ENCODE measurements around the gene SLC4A8.

Gene SLC4A8

DNA sequence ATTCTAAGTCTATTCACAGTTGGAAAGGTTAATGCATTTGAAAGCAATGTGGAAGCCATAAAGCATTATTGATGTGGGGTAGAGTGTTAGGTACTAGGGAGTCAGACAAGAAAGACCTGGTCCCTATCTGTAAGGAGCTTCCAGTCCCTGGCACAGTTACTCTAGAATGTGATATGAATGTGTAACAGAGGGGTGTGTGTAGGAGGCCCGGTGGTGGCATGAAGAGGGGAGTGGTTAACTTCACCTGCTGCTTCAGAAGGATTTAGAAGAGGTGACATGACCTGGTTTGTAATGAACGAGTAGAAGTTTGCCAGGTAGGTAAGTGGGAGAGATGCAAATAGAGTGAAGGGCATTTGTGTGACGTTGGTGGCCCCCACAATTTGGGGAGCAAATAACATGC is 18.3 kb upstream of the SLC4A8 start:
- WGBS, 2 experiments = 88 to 89% methylated on average over 3 of the region's 3 CpGs

DNA sequence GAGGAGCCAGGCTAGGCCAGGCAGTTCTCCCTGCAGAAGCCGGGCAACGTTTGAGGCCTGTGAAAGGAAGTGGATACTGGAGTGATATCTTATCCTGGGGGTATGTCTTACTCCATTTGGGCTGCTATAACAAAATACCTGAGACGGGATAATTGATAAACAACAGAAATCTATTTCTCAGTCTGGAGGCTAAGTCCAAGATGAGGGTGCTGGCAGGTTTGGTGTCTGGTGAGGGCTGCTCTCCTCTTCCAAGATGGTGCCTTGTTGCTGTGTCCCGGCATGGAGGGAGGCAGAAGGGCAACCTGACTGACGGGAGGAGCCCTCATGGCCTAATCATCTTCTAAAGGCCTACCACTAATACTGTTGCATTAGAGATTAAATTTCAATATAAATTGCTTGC is 17.8 kb upstream of the SLC4A8 start:
- Histone ChIP-seq H3K4me3 (ENCODE audit: insufficient read depth, low read depth, low read length) (no peak overlapping the region), H3K36me3 (ENCODE audit: control insufficient read depth, insufficient read depth, low read length) (no peaks in the 10 kb centered on the region), H3K27ac (ENCODE audit: insufficient read depth, low read depth, low read length, poor library complexity, severe bottlenecking) (no peak overlapping the region), H3K9me3 (ENCODE audit: control insufficient read depth, low read length) (no peaks in the 10 kb centered on the region), H3K27me3 (ENCODE audit: control insufficient read depth, insufficient read depth, low read length, poor library complexity, severe bottlenecking) (no peaks in the 10 kb centered on the region), H3K4me1 (ENCODE audit: control insufficient read depth, insufficient read depth, low read length) (no peaks in the 10 kb centered on the region)
- 87 to 93% methylated on average over 4 to 5 of the region's 5 CpGs for WGBS, 2 experiments

More for the DNA sequence above, 18.3 kb upstream of the SLC4A8 start:
- Histone ChIP-seq H3K27ac (ENCODE audit: insufficient read depth, low read depth, low read length, poor library complexity, severe bottlenecking) (no peak overlapping the region), H3K4me1 (ENCODE audit: control insufficient read depth, insufficient read depth, low read length) (no peaks in the 10 kb centered on the region), H3K9me3 (ENCODE audit: control insufficient read depth, low read length) (no peaks in the 10 kb centered on the region), H3K27me3 (ENCODE audit: control insufficient read depth, insufficient read depth, low read length, poor library complexity, severe bottlenecking) (no peaks in the 10 kb centered on the region), H3K4me3 (ENCODE audit: insufficient read depth, low read depth, low read length) (no peak overlapping the region), H3K36me3 (ENCODE audit: control insufficient read depth, insufficient read depth, low read length) (no peaks in the 10 kb centered on the region)

DNA sequence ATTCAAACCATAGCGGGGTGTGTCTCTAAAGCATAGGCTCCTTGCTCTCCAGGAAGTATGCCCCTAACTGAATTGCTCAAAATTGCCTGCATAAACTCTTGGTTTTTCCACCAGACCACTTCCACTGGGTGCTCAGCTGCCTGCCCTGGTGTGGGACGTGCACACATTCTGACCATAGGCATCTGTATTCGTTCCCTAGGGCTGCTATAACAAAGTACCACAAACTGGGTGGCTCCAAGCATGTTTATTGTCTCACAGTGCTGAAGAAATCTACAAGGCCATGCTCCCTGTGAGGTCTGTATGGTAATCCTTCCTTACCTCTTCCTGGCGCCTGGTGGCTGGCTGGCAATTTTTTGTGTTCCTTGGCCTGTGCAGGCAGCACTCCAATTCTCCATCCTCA is 17.0 kb upstream of the SLC4A8 start:
- Histone ChIP-seq H3K36me3 (ENCODE audit: control insufficient read depth, insufficient read depth, low read length) (no peaks in the 10 kb centered on the region), H3K9me3 (ENCODE audit: control insufficient read depth, low read length) (no peaks in the 10 kb centered on the region), H3K27me3 (ENCODE audit: control insufficient read depth, insufficient read depth, low read length, poor library complexity, severe bottlenecking) (no peaks in the 10 kb centered on the region), H3K27ac (ENCODE audit: insufficient read depth, low read depth, low read length, poor library complexity, severe bottlenecking) (no peak overlapping the region), H3K4me3 (ENCODE audit: insufficient read depth, low read depth, low read length) (no peak overlapping the region), H3K4me1 (ENCODE audit: control insufficient read depth, insufficient read depth, low read length) (no peaks in the 10 kb centered on the region)
- 62 to 63% methylated on average over 4 of the region's 4 CpGs for WGBS, 2 experiments

DNA sequence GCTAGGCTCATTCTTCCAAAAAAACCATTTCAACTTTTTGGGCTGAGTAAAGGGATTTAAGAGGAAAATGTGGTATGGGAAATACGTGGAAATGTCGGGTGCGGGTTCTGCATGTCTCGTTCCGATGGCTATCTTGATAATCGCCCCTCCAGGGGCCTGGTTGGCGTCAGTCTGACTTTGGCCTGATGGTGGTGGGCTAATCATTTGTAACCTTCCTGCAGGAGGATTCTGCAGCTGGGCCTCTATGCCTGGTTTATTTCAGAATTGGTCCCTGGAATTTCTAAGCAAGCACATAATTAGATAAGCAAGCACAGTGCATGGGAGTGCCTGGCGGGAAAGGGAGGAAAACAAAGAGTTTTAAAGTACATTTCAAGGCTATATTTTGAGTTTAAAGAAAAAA is 14.8 kb upstream of the SLC4A8 start:
- 93 to 94% methylated on average over 8 of the region's 8 CpGs for WGBS, 2 experiments
- no peaks in the 10 kb centered on the region for H3K4me1 ChIP-seq (ENCODE audit: control insufficient read depth, insufficient read depth, low read length)
- no peaks in the 10 kb centered on the region for H3K27me3 ChIP-seq (ENCODE audit: control insufficient read depth, insufficient read depth, low read length, poor library complexity, severe bottlenecking)
- H3K27ac ChIP-seq (ENCODE audit: insufficient read depth, low read depth, low read length, poor library complexity, severe bottlenecking) = no peak overlapping the region
- H3K4me3 ChIP-seq (ENCODE audit: insufficient read depth, low read depth, low read length) = no peak overlapping the region
- H3K36me3 ChIP-seq (ENCODE audit: control insufficient read depth, insufficient read depth, low read length) = no peaks in the 10 kb centered on the region
- H3K9me3 ChIP-seq (ENCODE audit: control insufficient read depth, low read length) = no peaks in the 10 kb centered on the region

DNA sequence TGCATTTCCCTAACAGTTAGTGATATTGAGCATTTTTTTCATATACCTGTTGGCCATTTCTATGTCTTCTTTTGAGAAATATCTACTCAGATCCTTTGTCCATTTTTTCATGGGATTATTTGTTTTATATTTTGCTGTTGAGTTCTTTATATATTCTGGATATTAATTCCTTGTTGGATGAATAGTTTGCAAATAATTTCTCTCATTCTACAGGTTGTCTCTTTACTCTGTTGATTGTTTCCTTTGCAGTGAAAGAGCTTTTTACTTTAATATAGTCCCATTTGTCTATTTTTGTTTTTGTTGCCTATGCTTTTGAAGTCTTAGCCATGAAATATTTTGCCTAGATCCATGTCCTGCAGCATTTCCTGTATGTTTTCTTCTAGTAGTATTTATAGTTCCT is 11.5 kb upstream of the SLC4A8 start:
- H3K27me3 ChIP-seq (ENCODE audit: control insufficient read depth, insufficient read depth, low read length, poor library complexity, severe bottlenecking) = no peaks in the 10 kb centered on the region
- no peak overlapping the region for H3K4me3 ChIP-seq (ENCODE audit: insufficient read depth, low read depth, low read length)
- H3K4me1 ChIP-seq (ENCODE audit: control insufficient read depth, insufficient read depth, low read length) = no peaks in the 10 kb centered on the region
- H3K36me3 ChIP-seq (ENCODE audit: control insufficient read depth, insufficient read depth, low read length) = no peaks in the 10 kb centered on the region
- H3K27ac ChIP-seq (ENCODE audit: insufficient read depth, low read depth, low read length, poor library complexity, severe bottlenecking) = no peak overlapping the region
- no peaks in the 10 kb centered on the region for H3K9me3 ChIP-seq (ENCODE audit: control insufficient read depth, low read length)

DNA sequence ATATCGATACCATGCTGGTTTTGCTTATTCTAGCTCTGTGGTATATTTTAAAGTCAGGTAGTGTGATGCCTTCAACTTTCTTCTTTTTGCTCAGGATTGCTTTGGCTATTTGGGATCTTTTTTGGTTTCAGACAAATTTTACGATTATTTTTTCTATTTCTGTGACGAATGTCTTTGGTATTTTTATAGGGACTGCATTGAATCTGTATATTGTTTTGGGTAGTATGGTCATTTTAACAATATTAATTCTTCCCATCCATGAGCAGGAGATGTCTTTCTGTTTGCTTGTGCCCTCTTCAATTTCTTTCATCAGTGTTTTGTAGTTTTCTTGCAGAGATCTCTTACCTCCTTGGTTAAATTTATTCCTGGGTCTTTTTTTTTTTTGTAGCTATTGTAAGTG is 10.8 kb upstream of the SLC4A8 start:
- Histone ChIP-seq H3K4me1 (ENCODE audit: control insufficient read depth, insufficient read depth, low read length) (no peaks in the 10 kb centered on the region), H3K4me3 (ENCODE audit: insufficient read depth, low read depth, low read length) (no peak overlapping the region), H3K27me3 (ENCODE audit: control insufficient read depth, insufficient read depth, low read length, poor library complexity, severe bottlenecking) (no peaks in the 10 kb centered on the region), H3K9me3 (ENCODE audit: control insufficient read depth, low read length) (no peaks in the 10 kb centered on the region), H3K36me3 (ENCODE audit: control insufficient read depth, insufficient read depth, low read length) (no peaks in the 10 kb centered on the region), H3K27ac (ENCODE audit: insufficient read depth, low read depth, low read length, poor library complexity, severe bottlenecking) (no peak overlapping the region)
- WGBS, 2 experiments = 86 to 96% methylated on average over 1 to 3 of the region's 3 CpGs

DNA sequence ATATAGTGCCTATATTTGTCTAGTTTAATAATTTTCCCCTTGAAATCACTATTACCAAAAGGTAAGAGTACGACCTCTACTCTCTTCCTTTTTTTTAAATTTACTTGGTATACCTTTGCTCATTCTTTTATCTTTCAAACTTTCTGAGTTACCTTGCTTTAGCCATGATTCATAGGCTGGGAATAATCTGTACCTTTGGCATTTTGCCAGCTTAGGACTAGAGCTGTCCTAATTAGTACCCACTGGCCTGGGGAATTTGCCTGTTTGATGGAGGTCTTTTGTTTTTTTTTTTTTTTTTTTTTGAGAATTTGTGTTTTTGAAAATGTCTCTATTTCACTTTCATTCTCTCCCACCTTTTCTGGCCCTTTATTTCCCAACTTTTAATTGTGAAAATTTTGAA is 8.7 kb upstream of the SLC4A8 start:
- Histone ChIP-seq H3K27ac (ENCODE audit: insufficient read depth, low read depth, low read length, poor library complexity, severe bottlenecking) (no peak overlapping the region), H3K36me3 (ENCODE audit: control insufficient read depth, insufficient read depth, low read length) (no peaks in the 10 kb centered on the region), H3K9me3 (ENCODE audit: control insufficient read depth, low read length) (no peaks in the 10 kb centered on the region), H3K4me1 (ENCODE audit: control insufficient read depth, insufficient read depth, low read length) (peaks cover 10% of the 10 kb centered on the region), H3K27me3 (ENCODE audit: control insufficient read depth, insufficient read depth, low read length, poor library complexity, severe bottlenecking) (no peaks in the 10 kb centered on the region), H3K4me3 (ENCODE audit: insufficient read depth, low read depth, low read length) (no peak overlapping the region)
- 86 to 100% methylated on average over 1 of the region's 1 CpG for WGBS, 2 experiments

DNA sequence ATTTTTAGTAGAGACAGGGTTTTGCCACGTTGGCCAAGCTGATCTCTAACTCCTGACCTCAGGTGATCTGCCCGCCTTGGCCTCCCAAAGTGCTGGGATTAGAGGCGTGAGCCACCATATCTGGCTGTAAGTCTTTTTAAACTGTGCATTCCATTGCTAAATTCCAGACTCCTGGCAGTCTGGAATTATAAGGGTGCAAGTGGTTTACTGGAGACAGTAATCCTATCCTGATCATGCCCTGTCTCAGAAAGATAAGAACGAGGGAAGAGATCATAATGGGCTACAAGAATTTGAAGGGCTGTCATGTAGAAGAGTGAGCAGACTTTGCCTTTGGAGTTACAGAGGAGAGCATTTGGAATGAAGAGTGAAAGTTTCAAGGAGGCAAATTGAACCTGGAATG is 6.8 kb upstream of the SLC4A8 start:
- no peaks in the 10 kb centered on the region for H3K9me3 ChIP-seq (ENCODE audit: control insufficient read depth, low read length)
- WGBS, 2 experiments = 88 to 89% methylated on average over 4 of the region's 4 CpGs

DNA sequence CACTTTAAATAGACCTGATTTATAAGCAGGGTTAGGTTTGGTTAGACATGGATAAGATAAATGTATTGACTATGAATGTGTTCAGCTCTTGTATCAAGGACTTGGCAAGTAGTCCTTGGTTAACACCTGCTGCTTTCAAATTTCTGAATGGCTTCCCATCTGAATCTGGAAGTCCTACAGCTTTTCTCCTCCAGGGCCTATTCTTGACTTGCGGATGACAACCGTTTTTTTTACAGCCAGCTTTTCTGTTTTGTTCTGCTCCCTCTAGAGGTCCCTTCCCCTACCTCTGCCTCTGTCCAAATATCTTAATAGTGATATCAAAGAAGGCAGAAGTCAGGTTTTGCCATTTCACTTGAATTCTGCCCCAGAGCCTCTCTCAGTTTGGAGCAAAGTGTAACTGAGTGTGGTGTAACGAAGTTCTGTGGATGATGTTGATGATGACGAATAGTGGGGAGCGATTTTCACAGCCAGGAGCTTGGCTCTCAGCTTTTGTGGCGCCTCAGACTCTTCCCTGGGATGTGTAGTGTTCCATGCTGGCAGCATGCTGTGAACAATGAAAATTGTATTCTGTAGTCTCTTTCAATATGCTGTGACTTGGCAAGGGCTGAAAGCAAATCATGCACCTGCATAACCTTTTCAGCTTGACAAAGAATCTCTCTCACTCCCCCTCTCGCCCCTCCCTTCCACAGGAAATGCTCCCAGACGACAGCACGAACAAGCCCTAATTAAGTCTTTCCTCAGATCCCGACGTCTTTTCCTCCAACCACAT is 5.0 kb upstream of the SLC4A8 start:
- H3K4me1 ChIP-seq (ENCODE audit: control insufficient read depth, insufficient read depth, low read length) = peaks cover 16% of the 10 kb centered on the region
- H3K9me3 ChIP-seq (ENCODE audit: control insufficient read depth, low read length) = no peaks in the 10 kb centered on the region
- no peak overlapping the region for H3K4me3 ChIP-seq (ENCODE audit: insufficient read depth, low read depth, low read length)
- H3K27me3 ChIP-seq (ENCODE audit: control insufficient read depth, insufficient read depth, low read length, poor library complexity, severe bottlenecking) = no peaks in the 10 kb centered on the region
- no peaks in the 10 kb centered on the region for H3K36me3 ChIP-seq (ENCODE audit: control insufficient read depth, insufficient read depth, low read length)
- 29 to 30% methylated on average over 11 of the region's 11 CpGs for WGBS, 2 experiments
- no peak overlapping the region for H3K27ac ChIP-seq (ENCODE audit: insufficient read depth, low read depth, low read length, poor library complexity, severe bottlenecking)

More for the DNA sequence above, 6.8 kb upstream of the SLC4A8 start:
- H3K36me3 ChIP-seq (ENCODE audit: control insufficient read depth, insufficient read depth, low read length) = no peaks in the 10 kb centered on the region
- no peaks in the 10 kb centered on the region for H3K27me3 ChIP-seq (ENCODE audit: control insufficient read depth, insufficient read depth, low read length, poor library complexity, severe bottlenecking)
- no peak overlapping the region for H3K4me3 ChIP-seq (ENCODE audit: insufficient read depth, low read depth, low read length)
- H3K27ac ChIP-seq (ENCODE audit: insufficient read depth, low read depth, low read length, poor library complexity, severe bottlenecking) = no peak overlapping the region
- peaks cover 10% of the 10 kb centered on the region for H3K4me1 ChIP-seq (ENCODE audit: control insufficient read depth, insufficient read depth, low read length)

DNA sequence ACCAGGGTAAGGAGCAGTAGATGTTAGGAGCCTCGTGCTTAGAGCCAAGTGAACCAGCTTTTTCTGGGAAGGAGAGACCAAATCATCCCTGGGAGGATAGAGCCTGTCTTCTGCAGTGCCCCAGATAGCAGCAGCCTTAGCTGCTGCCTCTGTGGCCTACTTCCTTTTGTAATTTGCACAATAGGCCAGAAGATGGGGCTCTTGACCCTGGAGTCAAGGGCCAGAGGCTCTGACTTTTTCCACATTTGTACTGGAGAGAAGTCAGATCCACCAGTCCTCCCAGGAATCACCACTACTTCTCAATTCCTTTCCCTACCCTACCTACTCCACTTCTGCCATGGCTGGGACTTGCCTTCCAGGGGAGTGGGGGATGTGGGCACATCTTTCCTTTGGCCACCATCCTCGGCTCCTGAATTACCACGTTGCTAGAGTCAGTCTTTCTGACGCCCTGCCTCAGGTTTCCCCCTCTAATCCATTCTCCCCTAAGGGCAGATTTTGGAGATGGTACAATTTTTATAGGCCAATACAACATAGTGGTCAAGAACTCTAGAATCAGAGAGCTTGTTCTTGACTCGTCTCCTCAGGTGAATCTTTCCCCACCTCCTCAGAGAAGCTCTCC is 3.3 kb upstream of the SLC4A8 start:
- Histone ChIP-seq H3K4me1 (ENCODE audit: control insufficient read depth, insufficient read depth, low read length) (peaks cover 22% of the 10 kb centered on the region), H3K27me3 (ENCODE audit: control insufficient read depth, insufficient read depth, low read length, poor library complexity, severe bottlenecking) (no peaks in the 10 kb centered on the region), H3K36me3 (ENCODE audit: control insufficient read depth, insufficient read depth, low read length) (no peaks in the 10 kb centered on the region), H3K9me3 (ENCODE audit: control insufficient read depth, low read length) (no peaks in the 10 kb centered on the region), H3K27ac (ENCODE audit: insufficient read depth, low read depth, low read length, poor library complexity, severe bottlenecking) (no peak overlapping the region), H3K4me3 (ENCODE audit: insufficient read depth, low read depth, low read length) (no peak overlapping the region)
- WGBS, 2 experiments = 71 to 73% methylated on average over 5 of the region's 5 CpGs

Measured in ectodermal cell (in vitro differentiated cells).